GM18867 (cell line): Measurements from ENCODE around the gene DHCR7.
"Not testable (repeated sequence)": the region's sequence is repeated elsewhere in the genome, so short reads cannot be mapped to it uniquely, and the experiment has no call there.

ENCODE experiments used
- ATAC-seq: cut with Tn5 transposase; IDR thresholded peaks from one replicate; pipeline ENCODE4 v1.9.1; 2021; ENCODE audit warnings: mild to moderate bottlenecking, moderate library complexity; ENCODE audit not compliant: unreplicated experiment

The DHCR7 gene

GRCh38 chr11:71442123-71442522 lies 6.1 kb downstream of the DHCR7 start:
- no peak for ATAC-seq

GRCh38 chr11:71441251-71441650 lies 6.9 kb downstream of the DHCR7 start:
- ATAC-seq: no peak

- ATAC-seq: no peak
Measured at GRCh38 chr11:71440021-71440755, 8.0 kb downstream of the DHCR7 start.

GRCh38 chr11:71438650-71439049 lies 9.5 kb downstream of the DHCR7 start:
- ATAC-seq: no peak

GRCh38 chr11:71437879-71438278 lies 10.3 kb downstream of the DHCR7 start:
- ATAC-seq: no peak

- no peak for ATAC-seq
Measured at GRCh38 chr11:71437399-71437798, 10.8 kb downstream of the DHCR7 start.

GRCh38 chr11:71436861-71437260 lies 11.3 kb downstream of the DHCR7 start:
- ATAC-seq: no peak

GRCh38 chr11:71435278-71435951 lies 12.8 kb downstream of the DHCR7 start:
- ATAC-seq: no peak

- no peak for ATAC-seq
Measured at GRCh38 chr11:71434576-71435130, 13.5 kb downstream of the DHCR7 start.

GRCh38 chr11:71433648-71434450 lies 14.3 kb downstream of the DHCR7 start:
- ATAC-seq: no peak

- ATAC-seq: no peak
Measured at GRCh38 chr11:71432761-71433647, 15.2 kb downstream of the DHCR7 start.

- ATAC-seq: no peak
Measured at GRCh38 chr11:71431271-71431670, 16.9 kb downstream of the DHCR7 start.

- ATAC-seq: no peak
Measured at GRCh38 chr11:71430166-71430565, 18.0 kb downstream of the DHCR7 start.

- ATAC-seq: no peak
Measured at GRCh38 chr11:71429701-71430100, 18.5 kb downstream of the DHCR7 start.

- ATAC-seq: no peak
Measured at GRCh38 chr11:71428861-71429435, 19.2 kb downstream of the DHCR7 start.

- no peak for ATAC-seq
Measured at GRCh38 chr11:71426413-71426812, 21.8 kb downstream of the DHCR7 start.

GRCh38 chr11:71425860-71426259 lies 22.3 kb downstream of the DHCR7 start:
- no peak for ATAC-seq

GRCh38 chr11:71425409-71425808 lies 22.8 kb downstream of the DHCR7 start:
- no peak for ATAC-seq

GRCh38 chr11:71423181-71423790 lies 24.9 kb downstream of the DHCR7 start:
- ATAC-seq: no peak

GRCh38 chr11:71422318-71422717 lies 25.9 kb downstream of the DHCR7 start:
- ATAC-seq: not testable (repeated sequence)
